ENCODE measurements around the gene CNIH4. TPM values are rescaled to one million over a fixed set of nuclear protein-coding genes. Genes with fewer than 3 reads are reported as not detected.
A peak's percentile ranks its signal among the peaks of the same experiment; 100 is the strongest.
"Not testable (repeated sequence)": the region's sequence is repeated elsewhere in the genome, so short reads cannot be mapped to it uniquely, and the experiment has no call there.

Gene CNIH4
- polyA plus RNA-seq, 1 donor: 26.1 TPM

- DNase-seq (ENCODE audit: low read depth): no peak
Observed at GRCh38 chr1:224348137-224348536, 8.5 kb upstream of the CNIH4 start.

- DNase-seq (ENCODE audit: low read depth): not testable (repeated sequence)
Observed at GRCh38 chr1:224349716-224350115, 7.0 kb upstream of the CNIH4 start.

- DNase-seq (ENCODE audit: low read depth): not testable (repeated sequence)
Observed at GRCh38 chr1:224352436-224353085, 4.1 kb upstream of the CNIH4 start.

GRCh38 chr1:224353975-224354925, 2.4 kb upstream of the CNIH4 start:
- DNase-seq (ENCODE audit: low read depth): no peak

- DNase-seq (ENCODE audit: low read depth): peak; percentile 9
Observed at GRCh38 chr1:224357626-224358124, 996 bp downstream of the CNIH4 start.

GRCh38 chr1:224358237-224358636, 1.6 kb downstream of the CNIH4 start:
- DNase-seq (ENCODE audit: low read depth): no peak

GRCh38 chr1:224359207-224359606, 2.5 kb downstream of the CNIH4 start:
- DNase-seq (ENCODE audit: low read depth): no peak

GRCh38 chr1:224368409-224368808, 11.7 kb downstream of the CNIH4 start:
- no peak for DNase-seq (ENCODE audit: low read depth)

GRCh38 chr1:224373008-224373590, 16.4 kb downstream of the CNIH4 start:
- no peak for DNase-seq (ENCODE audit: low read depth)

GRCh38 chr1:224375059-224375458, 18.4 kb downstream of the CNIH4 start:
- no peak for DNase-seq (ENCODE audit: low read depth)

GRCh38 chr1:224377676-224378006, 21.0 kb downstream of the CNIH4 start:
- no peak for DNase-seq (ENCODE audit: low read depth)

GRCh38 chr1:224378855-224379631, 22.4 kb downstream of the CNIH4 start:
- DNase-seq (ENCODE audit: low read depth): no peak

GRCh38 chr1:224380003-224380402, 23.3 kb downstream of the CNIH4 start:
- no peak for DNase-seq (ENCODE audit: low read depth)

GRCh38 chr1:224381880-224382548, 25.3 kb downstream of the CNIH4 start:
- DNase-seq (ENCODE audit: low read depth): no peak

GRCh38 chr1:224383218-224383617, 26.5 kb downstream of the CNIH4 start:
- DNase-seq (ENCODE audit: low read depth): no peak

- no peak for DNase-seq (ENCODE audit: low read depth)
Observed at GRCh38 chr1:224387302-224387912, 30.7 kb downstream of the CNIH4 start.

- no peak for DNase-seq (ENCODE audit: low read depth)
Observed at GRCh38 chr1:224387943-224388342, 31.3 kb downstream of the CNIH4 start.

GRCh38 chr1:224390517-224390916, 33.8 kb downstream of the CNIH4 start:
- DNase-seq (ENCODE audit: low read depth): no peak

- no peak for DNase-seq (ENCODE audit: low read depth)
Observed at GRCh38 chr1:224392411-224393249, 36.0 kb downstream of the CNIH4 start.

- DNase-seq (ENCODE audit: low read depth): no peak
Observed at GRCh38 chr1:224393294-224393693, 36.6 kb downstream of the CNIH4 start.

Data from forelimb muscle (tissue), 1 donor.